Epithelial cell of proximal tubule (primary cell): ENCODE results near the gene PERM1. TPM values are rescaled to one million over a fixed set of nuclear protein-coding genes. Genes with fewer than 3 reads are reported as not detected.

Source experiments
- DNase-seq: peaks from one replicate; pipeline ENCODE4 v3.0.0-alpha.2; 2011; ENCODE audit warnings: low read depth
- H3K4me3 ChIP-seq: 2 replicates; pipeline ENCODE4 v1.5.1; 2011; ENCODE audit warnings: low read depth, mild to moderate bottlenecking, low read length
- CTCF ChIP-seq: conservative IDR thresholded peaks from 2 replicates; pipeline ENCODE4 v1.5.1; 2012; ENCODE audit warnings: low read depth, mild to moderate bottlenecking, low read length
- total RNA-seq: library from RNA; depleted of rRNA; stranded (reverse); fragments of >200 nt; gene quantifications from 2 replicates; pipeline ENCODE4 v1.2.3, GENCODE V29; 2015

Gene PERM1
- total RNA-seq, 1 donor from 2014 or later = not detected

- TF ChIP-seq CTCF = no peak
- no peak for DNase-seq
- no peak overlapping the region for H3K4me3 ChIP-seq
These were observed 19.3 kb downstream of the PERM1 start for GRCh38 chr1:962381-963300.

- peak overlapping the region; percentile 75 for H3K4me3 ChIP-seq
- TF ChIP-seq CTCF = no peak
- no peak for DNase-seq
These were observed 20.7 kb downstream of the PERM1 start for GRCh38 chr1:961132-961669.

DNA sequence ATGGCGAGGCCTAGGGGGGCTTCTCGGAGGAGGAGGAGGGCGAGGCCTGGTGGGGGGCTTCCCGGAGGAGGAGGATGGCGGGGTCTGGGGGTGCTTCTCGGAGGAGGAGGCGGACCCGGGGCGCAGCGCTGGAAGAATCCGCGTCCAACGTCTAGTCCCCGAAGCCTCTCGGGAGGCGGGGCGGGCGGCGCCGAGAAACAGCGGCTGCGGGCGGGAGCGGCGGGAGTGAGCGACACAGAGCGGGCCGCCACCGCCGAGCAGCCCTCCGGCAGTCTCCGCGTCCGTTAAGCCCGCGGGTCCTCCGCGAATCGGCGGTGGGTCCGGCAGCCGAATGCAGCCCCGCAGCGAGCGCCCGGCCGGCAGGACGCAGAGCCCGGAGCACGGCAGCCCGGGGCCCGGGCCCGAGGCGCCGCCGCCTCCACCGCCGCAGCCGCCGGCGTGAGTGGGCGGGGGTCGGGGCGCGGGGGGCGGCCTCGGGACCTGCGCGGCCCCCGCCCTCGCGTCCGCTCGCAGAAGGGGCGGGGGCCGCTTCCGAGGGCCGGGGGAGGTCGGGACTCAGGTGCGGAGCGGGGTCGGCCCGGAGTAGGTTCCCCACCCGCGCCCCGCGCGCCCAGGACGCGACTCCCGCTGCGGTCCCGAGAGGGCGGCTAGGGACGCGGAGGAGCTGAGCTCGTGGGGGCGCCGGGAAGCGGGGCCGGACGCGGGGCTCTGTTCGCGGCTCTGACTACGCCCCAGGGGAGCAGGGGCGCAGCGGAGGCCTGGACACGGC is 21.3 kb downstream of the PERM1 start, which contains the start of gene KLHL17:
TSS of gene KLHL17 (plus strand) at position 222 of the 769 bp plus-strand sequence. CDS start at position 332, 110 bp downstream.
- DNase-seq = no peak
- peak within 1 kb of the TSS; percentile 99 for H3K4me3 ChIP-seq
- TF ChIP-seq CTCF = no peak

DNA sequence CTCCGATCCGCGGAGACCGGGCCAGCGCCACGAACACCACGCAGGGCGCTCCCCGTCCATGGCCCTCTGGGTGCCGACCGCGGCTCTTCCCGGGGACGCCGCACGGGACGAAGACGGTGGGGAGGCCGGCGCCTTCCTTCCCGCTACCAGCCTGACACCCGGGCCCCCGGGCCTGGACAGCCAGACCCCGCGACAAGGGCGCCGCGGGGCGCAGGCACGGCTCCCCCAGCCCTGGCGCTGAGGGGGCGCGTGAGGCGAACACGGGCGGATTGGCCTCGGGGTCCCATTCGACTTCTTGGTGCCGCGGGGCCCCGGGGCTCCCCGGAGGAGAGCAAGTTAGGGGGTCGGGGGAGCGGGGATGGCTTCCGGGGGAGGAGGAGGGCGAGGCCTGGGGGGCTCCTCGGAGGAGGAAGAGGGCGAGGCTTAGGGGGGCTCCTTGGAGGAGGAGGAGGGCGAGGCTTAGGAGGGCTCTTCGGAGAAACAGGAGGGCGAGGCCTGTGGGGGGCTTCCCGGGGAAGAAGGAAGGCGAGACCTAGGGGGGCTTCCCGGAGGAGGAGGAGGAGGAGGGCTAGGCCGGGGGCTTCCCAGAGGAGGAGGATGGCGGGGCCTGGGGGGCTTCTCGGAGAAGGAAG is 22.0 kb downstream of the PERM1 start:
- DNase-seq = no peak
- no peak for TF ChIP-seq CTCF
- peak overlapping the region; percentile 75 for H3K4me3 ChIP-seq

GRCh38 chr1:958823-959730 is 22.8 kb downstream of the PERM1 start, which contains the start of gene NOC2L:
TSS of gene NOC2L (minus strand) at chr1:959256. CDS start at chr1:959240, 16 bp downstream.
- peak within 1 kb of the TSS; percentile 99 for H3K4me3 ChIP-seq
- TF ChIP-seq CTCF = no peak
- DNase-seq = no peak
